Muscle of leg (tissue), 11 donors: ENCODE measurements around the gene CIAO2A. TPM values are rescaled to one million over a fixed set of nuclear protein-coding genes. Genes with fewer than 3 reads are reported as not detected.
"Not testable (repeated sequence)": the region's sequence is repeated elsewhere in the genome, so short reads cannot be mapped to it uniquely, and the experiment has no call there.

Experiments
- DNase-seq: peaks from one replicate; pipeline ENCODE4 v3.0.0; 2013
- H3K27ac ChIP-seq: one replicate; pipeline ENCODE4 v1.5.1; 2013; ENCODE audit warnings: mild to moderate bottlenecking, low read length, control low read depth
- H3K27me3 ChIP-seq: one replicate; pipeline ENCODE4 v1.6.1; 2013; ENCODE audit warnings: low read length; ENCODE audit not compliant: control insufficient read depth, insufficient read depth
- H3K36me3 ChIP-seq: one replicate; pipeline ENCODE4 v1.6.1; 2013; ENCODE audit warnings: low read length; ENCODE audit not compliant: control insufficient read depth, insufficient read depth
- H3K4me1 ChIP-seq: one replicate; pipeline ENCODE4 v1.6.1; 2013; ENCODE audit warnings: low read length; ENCODE audit not compliant: control insufficient read depth, insufficient read depth
- H3K4me3 ChIP-seq: one replicate; pipeline ENCODE4 v1.5.1; 2013; ENCODE audit warnings: low read length, control low read depth
- H3K9me3 ChIP-seq: replicated peaks from 2 replicates; pipeline ENCODE4 v1.6.1; 2013; ENCODE audit warnings: low read depth, low read length; ENCODE audit not compliant: control insufficient read depth
- WGBS: methylation state at CpG from one replicate; pipeline ENCODE4 v1.1.5; 2013; ENCODE audit warnings: missing lambda C conversion rate; ENCODE audit not compliant: insufficient coverage; 5-methylcytosine and 5-hydroxymethylcytosine counted together
- polyA plus RNA-seq, 8 donors: library from polyadenylated mRNA; unstranded; fragments of 120-200 nt; gene quantifications; one replicate each; pipeline versions ENCODE4 v1.2.1 to v1.2.3, GENCODE V29; 2013; ENCODE audit warnings: inconsistent platforms in 1 of 8, low replicate concordance in 1 of 8; ENCODE audit not compliant: insufficient read length in 8 of 8, insufficient read depth in 1 of 8
- total RNA-seq: library from RNA; stranded (reverse); fragments of 120-200 nt; gene quantifications from one replicate; pipeline ENCODE4 v1.2.4, GENCODE V29; 2013

Gene CIAO2A
- total and polyA plus RNA-seq, 9 donors, result 45.1 to 52.8 (median 51.0) TPM

DNA sequence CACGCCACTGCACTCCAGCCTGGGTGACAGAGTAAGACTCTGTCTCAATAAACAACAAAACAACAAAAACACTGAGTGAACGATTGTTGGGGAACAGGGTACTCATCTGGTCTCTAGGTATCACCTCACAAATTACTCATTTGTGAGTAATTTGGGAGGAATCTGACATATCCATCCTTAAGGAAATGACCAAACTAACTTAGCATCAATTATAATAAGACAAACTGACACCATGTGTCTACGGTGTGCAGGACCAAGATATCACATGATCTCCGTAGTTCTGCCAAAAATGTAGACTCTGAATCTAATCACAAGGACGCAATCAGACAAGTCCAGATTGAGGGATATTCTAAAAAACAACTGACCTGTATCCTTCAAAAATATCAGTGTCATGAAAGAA, 35.4 kb downstream of the CIAO2A start:
- WGBS, result no CpG with 5 or more reads among the region's 5 CpGs
- no peak for DNase-seq
- H3K27me3 ChIP-seq, result no peaks in the 10 kb centered on the region
- H3K36me3 ChIP-seq, result no peaks in the 10 kb centered on the region
- no peaks in the 10 kb centered on the region for H3K9me3 ChIP-seq
- H3K27ac ChIP-seq, result no peak overlapping the region
- H3K4me1 ChIP-seq, result no peaks in the 10 kb centered on the region
- no peak overlapping the region for H3K4me3 ChIP-seq

DNA sequence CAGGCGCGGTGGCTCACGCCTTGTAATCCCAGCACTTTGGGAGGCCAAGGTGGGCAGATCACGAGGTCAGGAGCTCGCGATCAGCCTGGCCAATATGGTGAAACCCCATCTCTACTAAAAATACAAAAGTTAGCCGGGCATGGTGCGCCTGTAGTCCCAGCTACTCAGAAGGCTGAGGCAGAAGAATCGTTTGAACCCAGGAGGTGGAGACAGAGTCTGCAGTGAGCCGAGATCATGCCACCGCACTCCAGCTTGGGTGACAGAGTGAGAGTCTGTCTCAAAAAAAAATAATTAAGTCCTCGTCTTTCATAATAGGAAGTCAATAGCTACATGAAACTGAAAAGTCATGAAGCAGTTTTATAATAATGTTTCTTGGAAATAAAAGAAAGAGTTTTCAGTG, 40.0 kb downstream of the CIAO2A start:
- not testable (repeated sequence) for H3K36me3 ChIP-seq, H3K4me1 ChIP-seq, H3K9me3 ChIP-seq, H3K4me3 ChIP-seq, H3K27me3 ChIP-seq, DNase-seq, H3K27ac ChIP-seq
- WGBS, result 75% methylated on average over 5 of the region's 12 CpGs

DNA sequence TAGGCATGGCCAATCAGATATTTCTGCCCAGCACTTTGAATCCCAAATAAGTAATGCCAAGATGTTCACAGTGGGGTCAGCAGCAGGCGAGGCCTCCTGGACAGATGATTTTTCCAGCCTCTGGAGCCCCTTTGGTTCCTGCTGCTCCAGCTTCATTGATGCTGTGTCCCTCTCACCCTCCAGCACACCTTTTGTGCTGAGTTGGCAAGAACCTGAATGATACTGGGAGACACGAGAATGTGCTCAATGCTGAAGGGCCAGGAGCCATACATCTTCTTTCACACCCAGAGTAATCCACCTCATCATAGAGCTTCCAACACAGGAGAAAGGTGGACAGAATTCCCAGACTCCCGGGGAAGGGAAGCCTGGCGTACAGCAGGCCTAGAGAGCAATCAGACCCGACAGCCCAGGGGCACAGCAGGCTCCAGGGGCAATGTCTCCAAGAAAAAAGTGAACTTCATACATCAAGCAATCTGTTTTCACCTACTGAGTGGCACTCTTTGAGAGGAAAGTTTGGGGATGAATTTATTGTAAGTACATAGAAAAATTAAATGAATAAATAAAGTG, 40.6 kb downstream of the CIAO2A start:
- Histone ChIP-seq H3K27me3 (peaks cover 4% of the 10 kb centered on the region), H3K9me3 (no peaks in the 10 kb centered on the region), H3K27ac (no peak overlapping the region), H3K4me1 (peaks cover 9% of the 10 kb centered on the region), H3K36me3 (no peaks in the 10 kb centered on the region), H3K4me3 (no peak overlapping the region)
- 100% methylated on average over 2 of the region's 5 CpGs for WGBS
- no peak for DNase-seq

DNA sequence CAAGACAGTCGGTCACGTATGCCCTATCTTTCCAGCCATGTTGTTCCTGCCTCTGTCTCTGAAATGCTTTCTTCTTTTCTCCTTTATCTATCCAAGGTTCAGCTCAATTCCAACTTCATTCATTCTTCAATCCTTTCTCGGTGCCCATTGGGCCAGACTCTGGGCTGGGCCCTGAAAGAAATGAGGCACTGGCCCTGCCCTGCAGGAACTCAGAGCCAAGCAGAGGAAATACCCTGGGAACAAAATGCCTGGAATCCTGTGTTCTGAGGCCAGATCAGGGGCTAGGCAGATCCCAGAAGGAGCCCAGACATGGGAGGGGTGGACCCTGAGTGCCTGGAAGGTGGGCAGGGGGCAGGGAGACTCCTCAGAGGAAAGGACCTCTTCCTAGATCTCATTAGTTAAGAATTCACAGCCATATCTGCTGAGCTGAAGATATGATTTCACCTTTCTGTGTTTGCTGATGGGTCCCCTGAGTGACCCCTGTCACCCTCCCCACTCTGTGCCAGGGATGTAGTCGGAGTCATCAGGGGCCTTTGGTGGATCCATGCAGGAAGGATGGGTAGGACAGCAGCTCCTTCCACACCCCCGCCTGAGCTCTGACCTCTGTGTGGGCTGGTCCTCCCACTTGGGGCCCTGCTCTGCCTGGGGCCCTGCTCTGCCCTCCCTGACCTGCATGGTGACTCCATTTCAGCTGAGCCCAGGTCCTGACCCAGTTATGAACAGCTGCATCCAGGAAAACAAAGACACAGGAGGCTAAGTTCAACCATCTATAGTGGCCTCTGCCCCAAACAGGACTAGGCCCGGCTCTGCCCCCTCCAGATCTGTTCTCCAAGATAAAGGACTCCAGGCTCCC, 42.0 kb downstream of the CIAO2A start:
- WGBS, result 79% methylated on average over 4 of the region's 6 CpGs
- Histone ChIP-seq H3K9me3 (no peaks in the 10 kb centered on the region), H3K36me3 (no peaks in the 10 kb centered on the region), H3K27me3 (peaks cover 12% of the 10 kb centered on the region), H3K4me1 (peaks cover 16% of the 10 kb centered on the region), H3K27ac (no peak overlapping the region), H3K4me3 (no peak overlapping the region)
- DNase-seq, result no peak

DNA sequence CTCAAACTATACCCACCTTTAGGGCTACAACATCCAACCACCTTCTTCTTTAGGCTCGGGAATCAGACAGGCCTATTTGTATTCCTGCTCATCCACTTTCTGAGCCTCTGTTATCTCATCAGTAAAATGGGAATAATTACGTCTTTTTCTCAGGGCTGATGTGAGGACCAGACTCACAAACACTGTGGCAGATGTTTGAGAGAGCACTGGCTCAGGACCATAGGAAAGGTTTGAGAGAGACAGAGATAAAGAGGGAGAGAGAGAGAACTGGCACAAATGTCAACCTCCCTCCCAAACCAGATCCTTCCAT, 42.6 kb downstream of the CIAO2A start:
- no peaks in the 10 kb centered on the region for H3K36me3 ChIP-seq
- no peak overlapping the region for H3K27ac ChIP-seq
- peaks cover 18% of the 10 kb centered on the region for H3K4me1 ChIP-seq
- H3K9me3 ChIP-seq, result no peaks in the 10 kb centered on the region
- DNase-seq, result no peak
- H3K4me3 ChIP-seq, result no peak overlapping the region
- whole genome bisulfite sequencing, result no CpG with 5 or more reads among the region's 2 CpGs
- H3K27me3 ChIP-seq, result peaks cover 15% of the 10 kb centered on the region

DNA sequence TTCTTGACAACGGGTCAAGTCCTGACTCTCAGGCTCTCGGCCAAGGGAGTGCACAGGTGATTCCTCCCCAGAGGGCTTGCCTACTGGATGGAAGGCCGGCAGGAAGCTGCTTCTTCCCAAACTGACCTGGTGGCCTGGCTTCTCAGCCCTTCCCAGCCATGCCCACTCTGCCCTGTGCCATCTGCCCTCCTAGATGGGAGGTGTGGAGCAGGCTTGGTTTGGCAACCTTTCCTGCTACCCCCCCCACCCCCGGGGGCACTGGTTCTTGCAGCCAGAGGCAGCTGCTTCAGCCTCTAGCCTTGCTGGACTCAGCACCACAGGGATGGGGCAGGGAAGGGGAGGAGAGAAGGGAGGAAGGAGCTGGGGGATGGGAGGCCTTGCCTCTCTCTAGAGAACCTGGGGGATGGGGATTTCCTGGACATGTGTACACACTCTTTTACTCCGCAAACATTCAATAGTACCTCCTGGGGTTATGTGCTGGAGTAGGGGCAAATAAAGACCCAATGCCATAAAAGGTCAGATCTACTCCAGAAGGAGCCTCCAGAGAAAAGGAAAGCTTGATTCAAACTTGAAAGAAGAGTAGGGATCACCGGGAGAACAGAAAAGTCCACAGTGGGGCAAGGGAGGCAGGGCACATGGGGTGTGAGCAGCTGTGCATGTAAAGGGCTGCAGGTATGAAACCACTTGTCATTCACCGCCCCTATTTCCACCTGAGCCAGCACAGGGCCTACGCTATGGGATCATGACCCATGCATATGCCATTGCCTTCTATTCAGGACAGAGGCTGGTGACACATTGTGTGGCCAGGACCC, 43.2 kb downstream of the CIAO2A start:
- WGBS, result 76% methylated on average over 4 of the region's 8 CpGs
- DNase-seq, result peak; percentile 13
- Histone ChIP-seq H3K27ac (no peak overlapping the region), H3K4me3 (no peak overlapping the region), H3K4me1 (peaks cover 22% of the 10 kb centered on the region), H3K9me3 (no peaks in the 10 kb centered on the region), H3K27me3 (peaks cover 18% of the 10 kb centered on the region), H3K36me3 (no peaks in the 10 kb centered on the region)

DNA sequence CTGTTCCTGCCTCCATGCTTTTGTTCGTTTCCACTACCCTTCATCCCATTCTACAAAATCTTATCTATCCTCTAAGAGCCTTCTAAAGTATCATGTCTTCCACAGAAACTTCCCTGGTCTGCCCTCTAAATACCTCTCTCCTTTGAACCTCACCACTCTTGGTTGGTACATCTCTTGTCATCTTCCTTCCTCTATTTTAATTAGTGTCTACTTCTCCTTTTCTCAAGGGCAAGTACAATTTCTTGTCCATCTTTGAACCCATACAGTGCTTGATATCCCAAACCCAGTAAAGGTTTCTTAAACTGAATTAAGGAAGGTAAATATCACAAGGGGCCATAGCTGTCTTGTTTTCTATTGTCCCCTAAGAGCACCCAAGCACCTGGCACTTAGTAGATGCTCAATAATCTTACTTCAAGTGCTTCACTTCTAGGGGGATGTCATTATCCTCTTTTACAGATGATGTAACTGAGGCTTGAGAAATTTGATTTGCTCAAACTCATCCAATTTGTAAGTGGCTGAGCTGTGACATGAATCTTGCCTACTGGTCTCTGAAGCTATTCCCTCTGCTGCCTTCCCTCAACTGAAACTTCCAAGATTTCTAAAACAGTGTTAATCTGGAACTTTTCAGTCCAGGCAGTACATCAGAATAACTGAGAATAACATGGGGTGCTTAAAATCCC, 44.7 kb downstream of the CIAO2A start:
- Histone ChIP-seq H3K4me3 (no peak overlapping the region), H3K27ac (no peak overlapping the region), H3K4me1 (peaks cover 34% of the 10 kb centered on the region), H3K9me3 (no peaks in the 10 kb centered on the region), H3K27me3 (peaks cover 22% of the 10 kb centered on the region), H3K36me3 (no peaks in the 10 kb centered on the region)
- WGBS, result 77% methylated on average over 1 of the region's 1 CpG
- no peak for DNase-seq

DNA sequence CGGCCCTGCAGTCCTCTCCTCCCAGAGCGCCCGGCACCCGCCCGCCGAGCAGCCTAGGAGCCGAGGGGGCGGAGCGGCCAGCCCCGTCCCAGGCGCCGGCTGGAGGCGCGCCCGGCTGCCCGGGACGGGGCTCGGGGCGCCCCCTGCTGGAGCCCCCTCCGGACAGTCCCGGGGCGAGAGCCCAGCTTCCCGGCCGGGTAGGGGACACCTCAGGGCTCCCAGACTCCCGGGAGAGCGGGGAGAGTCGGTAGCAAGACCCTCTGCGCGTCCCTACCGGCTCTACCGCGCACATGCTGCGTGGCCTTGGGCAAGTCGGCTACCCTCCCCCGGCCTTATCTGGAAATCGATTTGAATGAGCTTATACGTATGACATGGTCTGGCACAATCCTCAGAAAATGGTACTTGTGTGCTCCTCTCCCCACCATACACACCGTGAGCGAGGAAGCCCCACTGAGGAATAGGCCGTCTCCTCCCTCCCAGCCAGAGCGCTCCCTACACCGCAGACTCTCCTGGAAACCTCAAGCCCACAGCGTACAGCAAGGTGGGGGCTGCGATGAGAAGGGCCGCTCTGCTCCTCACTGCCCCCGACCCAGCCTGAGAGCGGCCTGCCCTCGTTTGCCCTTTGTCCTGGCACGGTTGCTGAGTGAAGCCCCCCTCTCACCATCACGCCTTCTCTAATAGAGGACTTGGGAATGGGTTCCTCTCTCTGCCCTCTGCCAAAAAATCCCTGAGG, 47.1 kb downstream of the CIAO2A start, which contains the start of gene DAPK2:
TSS of gene DAPK2 (minus strand) at position 65 of the 733 bp plus-strand sequence. CDS start 6,224 bp downstream, outside the sequence.
- Histone ChIP-seq H3K36me3 (no peaks in the 10 kb centered on the region), H3K4me3 (peak within 1 kb of the TSS; percentile 37), H3K27ac (no peak within 1 kb of the TSS), H3K4me1 (peaks cover 34% of the 10 kb centered on the region), H3K27me3 (peaks cover 20% of the 10 kb centered on the region), H3K9me3 (no peaks in the 10 kb centered on the region)
- peak; percentile 67 for DNase-seq
- 2% methylated on average over 43 of the region's 50 CpGs for WGBS

DNA sequence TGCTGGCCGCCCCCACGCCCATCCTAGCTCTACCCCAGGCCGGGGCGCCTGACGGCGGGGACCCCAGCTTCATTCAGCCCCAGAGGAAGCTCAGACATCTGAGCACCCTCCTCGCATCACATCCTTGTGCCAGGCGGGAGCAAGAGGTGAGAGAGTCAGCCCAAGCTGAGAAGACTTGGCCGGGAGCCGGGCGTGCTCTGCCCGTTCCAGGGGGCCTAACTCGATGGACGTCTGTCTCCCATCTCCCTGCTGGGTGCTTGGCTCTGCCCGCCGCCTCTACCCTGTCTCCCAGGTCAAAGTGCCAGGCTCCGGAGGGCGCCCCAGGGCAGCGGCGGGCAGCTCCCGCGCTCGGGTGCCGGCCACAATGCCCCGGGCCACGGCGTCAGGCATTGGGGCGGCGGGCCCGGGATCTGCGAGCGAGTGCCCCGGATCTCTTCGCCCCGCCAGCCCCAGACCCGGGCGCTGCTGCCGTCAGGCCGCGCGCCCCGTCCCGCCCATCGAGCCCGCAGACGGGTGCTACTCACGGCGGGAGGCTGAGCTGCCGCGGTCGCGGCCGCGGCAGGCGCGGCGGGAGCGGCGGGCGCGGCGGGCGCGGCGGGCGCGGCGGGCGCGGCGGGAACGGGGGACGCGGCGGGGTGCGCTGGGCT, 47.7 kb downstream of the CIAO2A start:
- Histone ChIP-seq H3K36me3 (no peaks in the 10 kb centered on the region), H3K4me3 (peak overlapping the region; percentile 27), H3K4me1 (peaks cover 34% of the 10 kb centered on the region), H3K27me3 (peaks cover 20% of the 10 kb centered on the region), H3K9me3 (no peaks in the 10 kb centered on the region), H3K27ac (no peak overlapping the region)
- 9% methylated on average over 73 of the region's 76 CpGs for WGBS
- no peak for DNase-seq
